Kidney epithelial cell (primary cell): ENCODE results near the gene SLC6A3. TPM values are rescaled to one million over a fixed set of nuclear protein-coding genes. Genes with fewer than 3 reads are reported as not detected.
A peak's percentile ranks its signal among the peaks of the same experiment; 100 is the strongest.

Experiments used
- DNase-seq: peaks from one replicate; pipeline ENCODE4 v3.0.0-alpha.2; 2010; ENCODE audit warnings: low read depth
- H3K27me3 ChIP-seq: 2 replicates; pipeline ENCODE4 v1.6.0; 2011; ENCODE audit warnings: low read length; ENCODE audit not compliant: control insufficient read depth, insufficient read depth
- H3K36me3 ChIP-seq: 2 replicates; pipeline ENCODE4 v1.5.1; 2011; ENCODE audit warnings: low read length; ENCODE audit not compliant: control insufficient read depth, insufficient read depth
- H3K4me3 ChIP-seq: 2 replicates; pipeline ENCODE4 v1.5.1; 2011; ENCODE audit warnings: low read depth, mild to moderate bottlenecking, control low read depth, low read length
- total RNA-seq: library from RNA; depleted of rRNA; stranded (reverse); fragments of >200 nt; gene quantifications from 2 replicates; pipeline ENCODE4 v1.2.3, GENCODE V29; 2015
- TF ChIP-seq, protein P1 (sequence below): IDR thresholded peaks from 2 replicates; pipeline ENCODE4 v1.5.1; 2011; ENCODE audit warnings: mild to moderate bottlenecking, moderate library complexity, low read length, control low read depth, inconsistent platforms; ENCODE audit not compliant: insufficient read depth, poor library complexity, severe bottlenecking

SLC6A3 gene
- total RNA-seq, 1 donor from 2014 or later, result not detected

DNA sequence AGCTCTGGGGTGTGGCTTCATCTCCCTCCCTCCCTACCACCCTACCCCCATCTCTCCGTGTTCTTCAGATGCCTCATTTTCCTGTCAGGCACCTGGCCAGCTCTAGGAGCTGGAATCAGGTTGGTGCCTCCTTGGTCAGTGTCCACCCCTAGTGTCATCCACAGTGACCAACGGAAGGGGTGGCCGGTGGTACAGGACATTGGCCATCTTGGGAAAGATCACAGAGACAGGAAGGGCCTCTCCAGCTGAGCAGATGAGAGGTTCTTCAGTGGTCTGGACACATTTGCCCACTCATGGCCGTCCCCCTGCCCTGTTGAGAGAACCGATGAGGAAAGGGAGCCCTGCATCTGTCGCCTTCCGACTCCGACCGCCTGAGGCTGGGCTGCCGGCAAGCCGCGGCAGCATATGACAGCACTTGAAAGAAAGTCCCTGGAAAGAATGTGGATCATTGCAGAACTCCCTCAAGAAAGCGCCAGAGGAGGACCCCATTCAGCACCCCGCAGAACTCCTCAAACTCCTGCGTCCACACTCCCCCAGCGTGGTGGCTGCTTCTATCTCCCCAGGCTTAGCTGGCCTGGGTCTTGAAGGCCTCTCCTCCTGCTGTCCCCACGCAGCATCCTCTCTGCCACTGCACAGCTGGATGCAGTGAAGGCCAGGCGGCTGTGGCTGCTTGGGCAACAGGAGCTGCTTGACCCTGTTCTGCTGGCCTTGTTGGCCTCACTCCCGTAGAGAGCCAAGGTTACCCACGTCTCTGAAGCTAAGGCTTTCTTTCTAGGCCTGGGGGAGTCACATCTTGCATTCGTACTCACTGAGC, 98.4 kb downstream of the SLC6A3 start:
- Histone ChIP-seq H3K36me3 (peaks cover 2% of the 10 kb centered on the region), H3K4me3 (no peak overlapping the region), H3K27me3 (no peaks in the 10 kb centered on the region)
- TF ChIP-seq, protein P1, sequence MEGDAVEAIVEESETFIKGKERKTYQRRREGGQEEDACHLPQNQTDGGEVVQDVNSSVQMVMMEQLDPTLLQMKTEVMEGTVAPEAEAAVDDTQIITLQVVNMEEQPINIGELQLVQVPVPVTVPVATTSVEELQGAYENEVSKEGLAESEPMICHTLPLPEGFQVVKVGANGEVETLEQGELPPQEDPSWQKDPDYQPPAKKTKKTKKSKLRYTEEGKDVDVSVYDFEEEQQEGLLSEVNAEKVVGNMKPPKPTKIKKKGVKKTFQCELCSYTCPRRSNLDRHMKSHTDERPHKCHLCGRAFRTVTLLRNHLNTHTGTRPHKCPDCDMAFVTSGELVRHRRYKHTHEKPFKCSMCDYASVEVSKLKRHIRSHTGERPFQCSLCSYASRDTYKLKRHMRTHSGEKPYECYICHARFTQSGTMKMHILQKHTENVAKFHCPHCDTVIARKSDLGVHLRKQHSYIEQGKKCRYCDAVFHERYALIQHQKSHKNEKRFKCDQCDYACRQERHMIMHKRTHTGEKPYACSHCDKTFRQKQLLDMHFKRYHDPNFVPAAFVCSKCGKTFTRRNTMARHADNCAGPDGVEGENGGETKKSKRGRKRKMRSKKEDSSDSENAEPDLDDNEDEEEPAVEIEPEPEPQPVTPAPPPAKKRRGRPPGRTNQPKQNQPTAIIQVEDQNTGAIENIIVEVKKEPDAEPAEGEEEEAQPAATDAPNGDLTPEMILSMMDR, result no peak
- no peak for DNase-seq

DNA sequence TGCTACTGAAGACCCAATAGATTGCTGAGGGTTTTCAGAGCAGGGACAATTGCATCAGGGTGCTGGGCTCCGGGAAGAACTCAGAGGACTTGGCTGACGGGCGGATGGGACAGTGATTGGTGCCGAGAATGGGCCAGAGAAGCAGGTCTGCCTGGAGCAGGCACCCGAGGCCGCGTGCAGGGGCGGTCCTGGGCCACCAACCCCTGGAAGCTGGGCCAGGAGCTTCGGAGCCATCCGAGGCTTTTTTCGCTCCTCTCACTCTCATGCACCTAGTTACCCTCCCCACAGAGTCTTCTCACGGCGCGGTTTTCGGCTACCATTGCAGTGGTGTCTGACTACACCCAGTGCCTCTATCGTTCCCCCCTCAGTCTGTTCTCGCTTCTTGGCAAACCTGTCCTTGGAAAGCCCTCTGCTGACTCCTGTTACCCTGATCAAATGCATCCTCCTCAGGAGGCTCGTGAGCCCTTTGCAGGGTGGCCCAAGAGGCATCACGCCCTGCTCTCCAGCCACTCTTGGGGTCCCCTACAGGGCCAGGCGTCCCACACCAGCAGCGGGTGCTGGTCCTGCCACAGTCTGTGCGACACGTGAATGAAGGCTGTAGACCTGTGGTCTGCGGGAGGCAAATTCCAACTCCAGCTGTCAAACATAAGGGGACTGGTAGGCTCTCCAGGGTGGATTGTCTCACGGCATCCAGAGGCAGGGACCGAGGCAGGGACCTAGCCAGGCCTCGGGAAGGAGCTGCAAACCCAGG, 99.2 kb downstream of the SLC6A3 start:
- TF ChIP-seq, protein P1, result no peak
- peak overlapping the region; percentile 94 for H3K4me3 ChIP-seq
- no peaks in the 10 kb centered on the region for H3K27me3 ChIP-seq
- no peak for DNase-seq
- H3K36me3 ChIP-seq, result peaks cover 2% of the 10 kb centered on the region

DNA sequence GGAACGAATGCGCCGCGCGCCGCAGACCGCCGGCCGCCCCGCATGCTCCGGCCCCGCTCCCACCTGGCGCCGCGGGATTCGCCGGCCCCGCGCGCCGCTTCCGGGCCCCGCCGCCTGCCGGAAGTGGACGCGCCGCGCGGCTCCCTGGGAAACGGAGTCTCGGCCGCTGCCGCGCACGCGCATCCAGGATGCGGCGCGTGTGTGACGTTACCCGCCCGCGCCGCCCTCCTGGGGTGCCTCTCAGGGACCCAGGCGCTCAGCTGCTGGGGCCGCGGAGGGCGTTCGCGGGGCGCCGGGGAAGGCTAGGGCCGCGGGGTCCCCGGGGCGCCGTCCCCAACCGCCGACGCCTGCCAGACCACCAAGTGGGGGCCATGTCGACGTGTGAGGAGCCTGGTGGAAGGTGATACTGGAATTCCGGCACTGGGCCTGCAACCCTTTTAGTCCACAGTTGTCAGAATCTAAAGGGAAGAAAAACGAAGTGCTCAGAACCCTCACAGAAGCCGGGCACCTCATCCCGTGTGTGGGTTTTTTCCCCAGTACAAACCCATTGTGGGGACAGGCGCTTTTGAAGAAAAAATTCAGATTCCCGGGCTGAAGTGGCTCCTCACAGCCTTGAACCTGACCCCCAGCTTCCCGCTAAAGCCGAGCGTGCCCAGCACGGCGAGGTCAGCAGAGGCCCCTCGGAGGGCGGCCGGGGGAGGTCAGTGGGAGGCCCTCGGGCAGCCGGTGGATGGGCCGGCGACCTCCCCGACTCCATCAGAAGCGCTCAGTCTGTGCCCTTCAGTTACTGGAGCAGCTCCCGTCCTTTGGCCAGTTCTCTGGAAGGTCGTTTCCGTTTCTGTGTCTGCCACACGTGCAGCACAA, 100.0 kb downstream of the SLC6A3 start, which contains the start of gene CLPTM1L:
Gene CLPTM1L (minus strand): TSS at position 125 of the 864 bp plus-strand sequence. CDS start 258 bp downstream, outside the sequence.
- TF ChIP-seq, protein P1, result no peak
- DNase-seq, result peak; percentile 31
- Histone ChIP-seq H3K36me3 (peaks cover 2% of the 10 kb centered on the region), H3K27me3 (no peaks in the 10 kb centered on the region), H3K4me3 (peak within 1 kb of the TSS; percentile 94)

DNA sequence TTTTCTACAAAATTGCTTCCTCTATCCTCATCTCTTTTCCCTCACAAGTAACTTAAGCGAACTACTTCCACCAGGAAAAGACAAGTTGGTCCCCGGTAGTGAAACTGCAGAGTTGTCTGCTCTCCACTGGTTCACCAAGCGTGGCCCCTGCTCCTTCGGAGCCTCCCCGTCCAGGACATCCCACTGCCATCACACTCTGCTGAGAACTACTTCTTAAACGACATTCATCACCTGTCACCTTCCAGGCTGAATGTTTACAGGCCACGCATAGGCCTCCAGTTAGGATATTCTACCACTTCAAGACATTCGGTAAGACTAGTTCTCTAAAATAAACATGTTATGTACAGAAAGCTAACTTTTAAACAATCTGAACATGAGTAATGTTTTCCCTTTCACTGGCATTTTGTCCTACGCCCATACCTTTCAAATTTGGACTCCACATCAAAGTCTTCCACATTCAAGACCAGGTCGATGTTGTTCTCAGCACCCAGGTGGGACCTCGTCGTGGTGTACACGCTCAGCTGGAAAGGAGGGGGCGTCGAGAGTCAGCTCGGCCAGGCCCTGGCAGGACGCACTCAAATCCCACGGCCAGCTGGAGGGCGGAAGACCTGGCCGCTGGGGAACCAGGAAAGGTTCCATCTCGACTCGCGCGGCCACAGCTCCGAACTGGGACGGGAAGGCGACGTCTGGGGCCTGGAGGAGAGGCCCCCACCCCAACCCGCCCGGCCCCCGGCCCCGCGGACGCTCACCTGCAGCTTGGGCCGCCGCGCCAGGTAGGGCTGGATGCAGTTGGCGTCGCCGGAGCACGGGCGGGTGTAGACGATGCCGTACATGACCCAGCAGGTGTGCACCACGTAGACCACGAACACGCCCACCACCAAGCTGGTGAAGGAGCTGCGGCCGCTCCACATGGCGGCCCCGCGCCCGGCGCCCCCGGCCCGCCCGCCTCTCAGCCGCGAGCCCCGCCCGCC, 101.0 kb downstream of the SLC6A3 start:
- Histone ChIP-seq H3K27me3 (no peaks in the 10 kb centered on the region), H3K36me3 (peaks cover 2% of the 10 kb centered on the region), H3K4me3 (peak overlapping the region; percentile 94)
- no peak for DNase-seq
- TF ChIP-seq, protein P1, result no peak

DNA sequence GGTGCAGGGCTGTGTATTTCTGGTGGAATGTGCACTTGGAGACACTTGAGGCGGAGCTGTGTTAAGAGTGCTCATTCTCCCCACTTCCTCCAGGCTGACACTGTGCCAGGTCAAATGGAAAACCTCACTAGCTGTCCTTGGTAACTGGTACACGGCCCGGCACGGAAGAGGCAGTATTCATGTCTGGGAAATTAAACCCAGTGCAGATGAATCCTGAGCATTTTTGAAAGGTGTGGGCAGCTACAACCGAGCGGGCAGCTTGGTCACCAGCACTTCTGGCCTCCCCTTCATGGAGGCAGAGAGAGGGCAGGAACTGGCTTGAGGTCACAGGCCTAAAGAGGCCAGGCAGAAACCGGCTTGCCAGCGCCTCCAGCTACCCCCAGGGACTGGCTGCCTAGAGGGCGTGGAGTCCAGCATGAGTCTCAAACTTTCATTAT, 101.9 kb downstream of the SLC6A3 start:
- no peak for DNase-seq
- H3K27me3 ChIP-seq, result no peaks in the 10 kb centered on the region
- peaks cover 2% of the 10 kb centered on the region for H3K36me3 ChIP-seq
- no peak overlapping the region for H3K4me3 ChIP-seq
- TF ChIP-seq, protein P1, result no peak
